OCI-LY1 (cell line): Measurements from ENCODE around the gene BCL2L15.

Source experiments
- EZH2 ChIP-seq: fragments of 200-600 bp; sonication (generic), shearing (Covaris generic); IDR thresholded peaks from 2 replicates; pipeline ENCODE4 v1.8.0; 2017; ENCODE audit warnings: borderline replicate concordance, mixed run types, mild to moderate bottlenecking, antibody characterized with exemption, low read length, moderate library complexity, mixed read lengths
- TF ChIP-seq, protein P1 (sequence below): fragments of 200-600 bp; sonication (generic), shearing (Covaris generic); IDR thresholded peaks from 2 replicates; pipeline ENCODE4 v1.5.1; 2017; ENCODE audit warnings: mild to moderate bottlenecking, antibody characterized with exemption, low read length, moderate library complexity, mixed read lengths

GRCh38 chr1:113890816-113891215, 3.4 kb upstream of the BCL2L15 start:
- TF ChIP-seq, protein P1, sequence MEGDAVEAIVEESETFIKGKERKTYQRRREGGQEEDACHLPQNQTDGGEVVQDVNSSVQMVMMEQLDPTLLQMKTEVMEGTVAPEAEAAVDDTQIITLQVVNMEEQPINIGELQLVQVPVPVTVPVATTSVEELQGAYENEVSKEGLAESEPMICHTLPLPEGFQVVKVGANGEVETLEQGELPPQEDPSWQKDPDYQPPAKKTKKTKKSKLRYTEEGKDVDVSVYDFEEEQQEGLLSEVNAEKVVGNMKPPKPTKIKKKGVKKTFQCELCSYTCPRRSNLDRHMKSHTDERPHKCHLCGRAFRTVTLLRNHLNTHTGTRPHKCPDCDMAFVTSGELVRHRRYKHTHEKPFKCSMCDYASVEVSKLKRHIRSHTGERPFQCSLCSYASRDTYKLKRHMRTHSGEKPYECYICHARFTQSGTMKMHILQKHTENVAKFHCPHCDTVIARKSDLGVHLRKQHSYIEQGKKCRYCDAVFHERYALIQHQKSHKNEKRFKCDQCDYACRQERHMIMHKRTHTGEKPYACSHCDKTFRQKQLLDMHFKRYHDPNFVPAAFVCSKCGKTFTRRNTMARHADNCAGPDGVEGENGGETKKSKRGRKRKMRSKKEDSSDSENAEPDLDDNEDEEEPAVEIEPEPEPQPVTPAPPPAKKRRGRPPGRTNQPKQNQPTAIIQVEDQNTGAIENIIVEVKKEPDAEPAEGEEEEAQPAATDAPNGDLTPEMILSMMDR = no peak
- TF ChIP-seq EZH2 = no peak
